Activated B cell treated with CpG ODN at 0.5 μM for 24 hours (primary cell): ENCODE results near the gene USP49. TPM values are rescaled to one million over a fixed set of nuclear protein-coding genes. Genes with fewer than 3 reads are reported as not detected.

Source experiments
- ATAC-seq: fragments of 200-7000 bp; cut with Tn5 transposase; one replicate; pipeline ENCODE4 v1.10.0; 2021; ENCODE audit warnings: low read depth, mild to moderate bottlenecking, moderate library complexity
- CTCF ChIA-PET: fragments of 350-600 bp; sonication (Branson Sonifier 250); formaldehyde crosslinking; loops from one replicate; lab custom pipeline; 2021; ENCODE audit warnings: antibody characterized with exemption; lab: Charles Lee
- POLR2A ChIA-PET: fragments of 350-600 bp; sonication (Branson Sonifier 250); formaldehyde crosslinking; loops from one replicate; lab custom pipeline; 2021; ENCODE audit warnings: antibody characterized with exemption; lab: Charles Lee
- DNase-seq: peaks from one replicate; pipeline ENCODE4 v3.0.0; 2022
- H3K27ac Mint-ChIP-seq: one replicate; pipeline ENCODE4 v1.8.0; 2020; ENCODE audit warnings: mixed read lengths
- H3K27me3 Mint-ChIP-seq: one replicate; pipeline ENCODE4 v1.8.0; 2021; ENCODE audit warnings: mixed read lengths
- H3K36me3 Mint-ChIP-seq: one replicate; pipeline ENCODE4 v1.8.0; 2021; ENCODE audit warnings: low read depth, mixed read lengths
- H3K4me1 Mint-ChIP-seq: one replicate; pipeline ENCODE4 v1.8.0; 2021; ENCODE audit warnings: mixed read lengths
- H3K4me3 Mint-ChIP-seq: one replicate; pipeline ENCODE4 v1.8.0; 2020; ENCODE audit warnings: mild to moderate bottlenecking, mixed read lengths
- H3K9me3 Mint-ChIP-seq: one replicate; pipeline ENCODE4 v1.8.0; 2020; ENCODE audit warnings: mixed read lengths
- CTCF ChIP-seq: fragments of 200-600 bp; IDR thresholded peaks from one replicate; pipeline ENCODE4 v1.8.0; 2022; ENCODE audit warnings: antibody characterized with exemption, mild to moderate bottlenecking
- intact Hi-C: fragments of 100-400 bp; cut with micrococcal nuclease; formaldehyde crosslinking; loops from one replicate; pipeline ENCODE4 v1.15.1; 2024
- total RNA-seq: library from RNA; stranded (reverse); gene quantifications from 2 replicates; pipeline ENCODE4 v1.2.3, GENCODE V29; 2022

Gene USP49
- total RNA-seq, 1 donor from 2014 or later: 7.7 TPM

- intact Hi-C loops: no loop called here
- H3K9me3 Mint-ChIP-seq: no peaks in the 10 kb centered on the region
- no peak for TF ChIP-seq CTCF
- ChIA-PET CTCF (no interaction called here), POLR2A (interaction anchor here (0.6 kb wide), 1 partner anchor 10 kb away, joined by 4 read pairs; no protein-coding TSS in a partner anchor)
- peaks cover 1% of the 10 kb centered on the region for H3K27me3 Mint-ChIP-seq
- ATAC-seq: no peak
- no peak for DNase-seq
- H3K4me1 Mint-ChIP-seq: no peaks in the 10 kb centered on the region
- H3K4me3 Mint-ChIP-seq: no peak overlapping the region
- no peaks in the 10 kb centered on the region for H3K36me3 Mint-ChIP-seq
- H3K27ac Mint-ChIP-seq: no peak overlapping the region
These were observed 147.1 kb downstream of the USP49 start for GRCh38 chr6:41748102-41748477.

GRCh38 chr6:41747256-41748101 is 147.7 kb downstream of the USP49 start, which contains the start of gene PGC:
Gene PGC, minus strand, starts transcription at chr6:41747397. Its CDS starts 63 bp downstream, at chr6:41747334.
- H3K36me3 Mint-ChIP-seq: no peaks in the 10 kb centered on the region
- intact Hi-C loops: no loop called here
- H3K27ac Mint-ChIP-seq: no peak within 1 kb of the TSS
- ChIA-PET POLR2A (interaction anchor here (0.6 kb wide), 1 partner anchor 10 kb away, joined by 4 read pairs; no protein-coding TSS in a partner anchor), CTCF (no interaction called here)
- DNase-seq (no peak), ATAC-seq (no peak)
- H3K9me3 Mint-ChIP-seq: no peaks in the 10 kb centered on the region
- no peak within 1 kb of the TSS for H3K4me3 Mint-ChIP-seq
- TF ChIP-seq CTCF: no peak
- H3K4me1 Mint-ChIP-seq: no peaks in the 10 kb centered on the region
- no peaks in the 10 kb centered on the region for H3K27me3 Mint-ChIP-seq

DNA sequence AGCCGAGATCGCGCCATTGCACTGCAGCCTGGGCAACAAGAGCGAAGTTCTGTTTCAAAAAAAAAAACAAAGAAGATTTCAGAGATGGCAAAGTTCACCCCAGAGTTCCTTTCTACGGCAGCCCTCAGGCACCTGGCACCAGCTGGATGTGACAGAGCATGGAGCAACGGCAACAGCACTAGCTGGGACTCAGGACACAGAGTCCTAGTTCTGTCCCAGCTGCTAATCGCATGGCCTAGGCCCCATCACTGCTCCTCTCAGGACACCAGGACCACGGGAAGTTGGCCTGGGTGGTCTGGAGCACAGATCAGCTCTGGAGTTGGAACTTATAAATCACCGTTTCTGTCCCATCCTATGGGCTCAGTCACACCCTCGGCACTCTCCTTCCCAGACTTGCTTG is 149.1 kb downstream of the USP49 start:
- DNase-seq: no peak
- no peak overlapping the region for H3K27ac Mint-ChIP-seq
- intact Hi-C loops: no loop called here
- H3K4me3 Mint-ChIP-seq: no peak overlapping the region
- no peaks in the 10 kb centered on the region for H3K9me3 Mint-ChIP-seq
- no peaks in the 10 kb centered on the region for H3K36me3 Mint-ChIP-seq
- H3K4me1 Mint-ChIP-seq: no peaks in the 10 kb centered on the region
- no peak for ATAC-seq
- no peaks in the 10 kb centered on the region for H3K27me3 Mint-ChIP-seq
- CTCF ChIA-PET: no interaction called here
- POLR2A ChIA-PET: no interaction called here
- no peak for TF ChIP-seq CTCF

DNA sequence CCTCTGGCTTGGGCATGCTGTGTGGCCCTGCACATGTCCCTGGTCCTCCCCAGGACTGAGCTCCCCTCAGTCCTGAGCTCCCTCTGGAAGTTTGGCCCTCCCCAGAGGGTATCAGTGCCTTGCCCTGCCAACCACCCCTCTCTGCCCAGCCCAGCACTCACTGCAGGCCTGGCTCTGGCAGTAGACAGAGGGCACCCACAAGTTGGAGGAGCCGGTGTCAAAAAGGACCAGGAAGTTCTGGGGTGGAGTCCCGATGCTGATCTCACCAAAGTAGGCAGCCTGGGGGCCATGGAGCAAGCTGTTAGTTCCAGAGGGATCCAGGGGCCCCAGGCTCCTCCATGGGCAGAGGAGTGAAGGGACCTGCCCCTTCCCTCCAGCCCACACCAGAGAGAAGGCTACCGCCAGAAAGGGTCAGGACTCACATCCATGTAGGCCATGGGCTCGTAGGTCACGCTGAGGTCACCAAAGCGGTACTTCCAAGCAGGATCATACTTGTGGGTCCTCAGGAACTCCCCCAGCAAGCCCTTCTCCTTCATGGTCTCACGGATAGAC is 150.9 kb downstream of the USP49 start:
- Mint-ChIP-seq H3K27ac (no peak overlapping the region), H3K27me3 (no peaks in the 10 kb centered on the region), H3K9me3 (no peaks in the 10 kb centered on the region), H3K4me1 (no peaks in the 10 kb centered on the region), H3K36me3 (no peaks in the 10 kb centered on the region), H3K4me3 (no peak overlapping the region)
- no peak for ATAC-seq
- no peak for TF ChIP-seq CTCF
- no peak for DNase-seq
- intact Hi-C loops: no loop called here
- CTCF ChIA-PET: no interaction called here
- POLR2A ChIA-PET: no interaction called here

- no peaks in the 10 kb centered on the region for H3K4me1 Mint-ChIP-seq
- CTCF ChIA-PET: no interaction called here
- no peak for ATAC-seq
These were observed 151.6 kb downstream of the USP49 start for GRCh38 chr6:41743406-41744235.

More at GRCh38 chr6:41743406-41744235, 151.6 kb downstream of the USP49 start:
- DNase-seq: no peak
- Mint-ChIP-seq H3K27me3 (no peaks in the 10 kb centered on the region), H3K36me3 (no peaks in the 10 kb centered on the region), H3K27ac (no peak overlapping the region), H3K4me3 (no peak overlapping the region), H3K9me3 (no peaks in the 10 kb centered on the region)
- POLR2A ChIA-PET: interaction anchor here (1.2 kb wide), 1 partner anchor 10 kb away, joined by 3 read pairs; no protein-coding TSS in a partner anchor
- intact Hi-C loops: no loop called here
- no peak for TF ChIP-seq CTCF
